AG09309 (cell line): ENCODE results near the gene TGDS.

ENCODE experiments used
- DNase-seq: peaks from one replicate; pipeline ENCODE4 v3.0.0-alpha.2; 2010; ENCODE audit warnings: low read depth
- H3K4me3 ChIP-seq: 2 replicates; pipeline ENCODE4 v1.5.1; 2011; ENCODE audit warnings: mild to moderate bottlenecking, low read depth, low read length, moderate library complexity; ENCODE audit not compliant: control insufficient read depth
- TF ChIP-seq, protein P1 (sequence below): IDR thresholded peaks from 2 replicates; pipeline ENCODE4 v1.5.1; 2011; ENCODE audit warnings: mild to moderate bottlenecking, low read depth, low read length, inconsistent platforms; ENCODE audit not compliant: insufficient read depth, control insufficient read depth; ENCODE audit errors: missing control alignments

Gene TGDS

DNA sequence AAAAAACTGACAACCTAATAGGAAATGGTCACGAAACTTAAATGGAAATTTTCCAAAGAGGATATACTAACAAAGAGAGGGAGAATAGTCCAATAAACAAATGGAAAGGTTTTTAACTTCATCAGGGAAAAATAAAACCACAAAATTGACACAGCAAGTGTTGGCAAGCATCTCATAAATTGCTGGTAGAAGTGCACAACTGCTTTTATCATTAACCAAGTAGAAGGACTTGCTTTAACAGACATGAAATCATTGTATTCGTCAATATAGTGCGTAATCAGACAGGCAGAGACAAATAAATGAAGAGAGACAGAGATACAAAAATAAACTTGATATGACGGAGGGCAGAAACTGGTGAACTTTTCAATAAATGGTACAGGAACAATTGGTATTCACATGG is 7.4 kb downstream of the TGDS start:
- no peak overlapping the region for H3K4me3 ChIP-seq
- TF ChIP-seq, protein P1, sequence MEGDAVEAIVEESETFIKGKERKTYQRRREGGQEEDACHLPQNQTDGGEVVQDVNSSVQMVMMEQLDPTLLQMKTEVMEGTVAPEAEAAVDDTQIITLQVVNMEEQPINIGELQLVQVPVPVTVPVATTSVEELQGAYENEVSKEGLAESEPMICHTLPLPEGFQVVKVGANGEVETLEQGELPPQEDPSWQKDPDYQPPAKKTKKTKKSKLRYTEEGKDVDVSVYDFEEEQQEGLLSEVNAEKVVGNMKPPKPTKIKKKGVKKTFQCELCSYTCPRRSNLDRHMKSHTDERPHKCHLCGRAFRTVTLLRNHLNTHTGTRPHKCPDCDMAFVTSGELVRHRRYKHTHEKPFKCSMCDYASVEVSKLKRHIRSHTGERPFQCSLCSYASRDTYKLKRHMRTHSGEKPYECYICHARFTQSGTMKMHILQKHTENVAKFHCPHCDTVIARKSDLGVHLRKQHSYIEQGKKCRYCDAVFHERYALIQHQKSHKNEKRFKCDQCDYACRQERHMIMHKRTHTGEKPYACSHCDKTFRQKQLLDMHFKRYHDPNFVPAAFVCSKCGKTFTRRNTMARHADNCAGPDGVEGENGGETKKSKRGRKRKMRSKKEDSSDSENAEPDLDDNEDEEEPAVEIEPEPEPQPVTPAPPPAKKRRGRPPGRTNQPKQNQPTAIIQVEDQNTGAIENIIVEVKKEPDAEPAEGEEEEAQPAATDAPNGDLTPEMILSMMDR: no peak
- DNase-seq: no peak

- DNase-seq: no peak
- TF ChIP-seq, protein P1: no peak
- H3K4me3 ChIP-seq: no peak overlapping the region
These were observed 9.6 kb downstream of the TGDS start for GRCh38 chr13:94586371-94586770.

- TF ChIP-seq, protein P1: no peak
- no peak overlapping the region for H3K4me3 ChIP-seq
- DNase-seq: no peak
These were observed 10.3 kb downstream of the TGDS start for GRCh38 chr13:94585543-94586101.

GRCh38 chr13:94583926-94584325 is 12.0 kb downstream of the TGDS start:
- H3K4me3 ChIP-seq: no peak overlapping the region
- TF ChIP-seq, protein P1: no peak
- DNase-seq: no peak

- H3K4me3 ChIP-seq: no peak overlapping the region
- TF ChIP-seq, protein P1: no peak
- no peak for DNase-seq
These were observed 16.9 kb downstream of the TGDS start for GRCh38 chr13:94579063-94579462.

- DNase-seq: no peak
- no peak overlapping the region for H3K4me3 ChIP-seq
These were observed 26.3 kb downstream of the TGDS start for GRCh38 chr13:94569615-94570014.

More at GRCh38 chr13:94569615-94570014, 26.3 kb downstream of the TGDS start:
- TF ChIP-seq, protein P1: no peak
